ENCODE data around the gene TRPM6.

DNA sequence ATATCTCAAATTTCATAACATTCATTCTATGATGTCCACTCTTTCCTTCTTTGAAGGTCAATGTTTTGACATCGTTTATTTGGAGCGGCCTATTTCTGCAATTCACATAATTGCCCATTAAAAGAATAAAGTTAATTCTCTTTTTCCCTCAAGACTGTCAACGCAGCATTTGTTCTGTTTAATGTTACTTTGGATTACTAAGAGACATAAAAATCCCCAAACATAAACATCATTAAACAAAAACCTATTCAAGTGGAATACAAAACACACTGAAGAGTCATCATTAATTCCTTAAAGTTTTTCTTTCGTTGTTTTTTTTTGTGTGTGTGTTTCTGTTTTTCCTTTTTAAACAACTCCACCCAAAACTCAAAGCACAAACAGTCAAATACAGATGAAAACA is 151.1 kb downstream of the TRPM6 start:
- no peak for TF ChIP-seq CTCF (conservative IDR thresholded peaks at IDR 0.05; ENCODE audit: low read depth, low read length)
- no peak for TF ChIP-seq EZH2phosphoT487 (IDR thresholded peaks at IDR 0.05; ENCODE audit: borderline replicate concordance, low read length)
- no peak for TF ChIP-seq EZH2 (IDR thresholded peaks at IDR 0.05; ENCODE audit: low read length, unreplicated experiment)

All from PC-3 (cell line).